ENCODE measurements around the gene CDKL4. TPM values are rescaled to one million over a fixed set of nuclear protein-coding genes. Genes with fewer than 3 reads are reported as not detected.

The CDKL4 gene
- total and polyA plus RNA-seq, 7 donors = 0.54 to 3.3 (median 1.3) TPM; not detected in 3

DNA sequence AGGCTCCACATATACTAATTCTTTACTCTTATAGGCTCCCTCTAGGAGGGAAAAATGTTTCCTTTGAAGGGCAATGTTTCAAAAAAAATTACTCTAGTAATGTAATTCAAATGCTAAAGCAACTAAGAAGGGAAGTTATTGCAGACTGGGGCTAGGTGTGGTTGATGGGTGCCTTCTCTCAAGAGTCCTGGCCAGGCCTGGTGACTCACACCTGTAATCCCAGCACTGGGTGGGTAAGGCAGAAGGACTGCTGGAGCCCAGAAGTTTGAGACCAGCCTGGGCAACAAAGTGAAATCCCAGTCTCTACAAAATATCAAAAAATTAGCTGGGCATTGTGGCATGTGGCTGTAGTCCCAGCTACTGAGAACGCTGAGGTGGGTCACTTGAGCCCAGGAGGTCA is 31.2 kb upstream of the CDKL4 start:
- Histone ChIP-seq H3K36me3 (peaks cover 7 to 90% (median 18%) of the 10 kb centered on the region in 4 donors), H3K4me3 (no peak overlapping the region), H3K27ac (no peak overlapping the region), H3K4me1 (peaks cover 0 to 7% (median 2%) of the 10 kb centered on the region in 4 donors), H3K9me3 (no peaks in the 10 kb centered on the region), H3K27me3 (no peaks in the 10 kb centered on the region)
- WGBS, 2 donors = 95 to 96% methylated on average over 1 of the region's 1 CpG
- no peak for DNase-seq
- intact Hi-C loops (cut with DNase I) = no loop called here
- TF ChIP-seq, protein P1, sequence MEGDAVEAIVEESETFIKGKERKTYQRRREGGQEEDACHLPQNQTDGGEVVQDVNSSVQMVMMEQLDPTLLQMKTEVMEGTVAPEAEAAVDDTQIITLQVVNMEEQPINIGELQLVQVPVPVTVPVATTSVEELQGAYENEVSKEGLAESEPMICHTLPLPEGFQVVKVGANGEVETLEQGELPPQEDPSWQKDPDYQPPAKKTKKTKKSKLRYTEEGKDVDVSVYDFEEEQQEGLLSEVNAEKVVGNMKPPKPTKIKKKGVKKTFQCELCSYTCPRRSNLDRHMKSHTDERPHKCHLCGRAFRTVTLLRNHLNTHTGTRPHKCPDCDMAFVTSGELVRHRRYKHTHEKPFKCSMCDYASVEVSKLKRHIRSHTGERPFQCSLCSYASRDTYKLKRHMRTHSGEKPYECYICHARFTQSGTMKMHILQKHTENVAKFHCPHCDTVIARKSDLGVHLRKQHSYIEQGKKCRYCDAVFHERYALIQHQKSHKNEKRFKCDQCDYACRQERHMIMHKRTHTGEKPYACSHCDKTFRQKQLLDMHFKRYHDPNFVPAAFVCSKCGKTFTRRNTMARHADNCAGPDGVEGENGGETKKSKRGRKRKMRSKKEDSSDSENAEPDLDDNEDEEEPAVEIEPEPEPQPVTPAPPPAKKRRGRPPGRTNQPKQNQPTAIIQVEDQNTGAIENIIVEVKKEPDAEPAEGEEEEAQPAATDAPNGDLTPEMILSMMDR (IDR thresholded peaks at IDR 0.05) = no peak
- TF ChIP-seq POLR2AphosphoS5 (IDR thresholded peaks at IDR 0.05) (no peak), EP300 (IDR thresholded peaks at IDR 0.05) (no peak), POLR2A (IDR thresholded peaks at IDR 0.05) (no peak)

DNA sequence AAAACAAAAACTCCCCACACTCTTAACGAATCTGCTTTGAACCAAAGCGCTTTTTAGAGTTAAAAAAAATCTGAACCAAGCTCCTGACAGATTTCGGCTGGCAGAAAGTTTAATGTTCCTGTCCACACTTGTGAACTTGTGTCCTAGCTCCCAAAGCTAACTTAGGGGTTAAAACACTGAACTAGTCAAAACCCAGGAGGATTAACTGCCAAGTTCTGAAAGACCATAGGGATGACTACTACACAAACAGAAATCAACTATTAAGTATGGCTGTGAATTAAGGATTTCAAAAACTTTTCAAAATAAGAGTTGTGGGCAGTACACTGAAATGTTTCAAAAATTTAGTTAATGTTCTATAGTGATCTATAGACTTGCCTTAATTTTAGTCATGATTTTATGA is 26.2 kb upstream of the CDKL4 start:
- TF ChIP-seq POLR2AphosphoS5 (IDR thresholded peaks at IDR 0.05) = no peak
- TF ChIP-seq POLR2A (IDR thresholded peaks at IDR 0.05) = no peak
- TF ChIP-seq, protein P1 (IDR thresholded peaks at IDR 0.05) = no peak
- intact Hi-C loops (cut with DNase I) = no loop called here
- no peak overlapping the region for H3K27ac ChIP-seq
- H3K4me1 ChIP-seq = peaks cover 0 to 7% (median 2%) of the 10 kb centered on the region in 4 donors
- 89 to 95% methylated on average over 3 of the region's 3 CpGs for WGBS, 2 donors
- H3K36me3 ChIP-seq = peaks cover 0 to 61% (median under 1%) of the 10 kb centered on the region in 4 donors
- DNase-seq = no peak
- no peaks in the 10 kb centered on the region for H3K9me3 ChIP-seq
- no peak overlapping the region for H3K4me3 ChIP-seq
- no peaks in the 10 kb centered on the region for H3K27me3 ChIP-seq

DNA sequence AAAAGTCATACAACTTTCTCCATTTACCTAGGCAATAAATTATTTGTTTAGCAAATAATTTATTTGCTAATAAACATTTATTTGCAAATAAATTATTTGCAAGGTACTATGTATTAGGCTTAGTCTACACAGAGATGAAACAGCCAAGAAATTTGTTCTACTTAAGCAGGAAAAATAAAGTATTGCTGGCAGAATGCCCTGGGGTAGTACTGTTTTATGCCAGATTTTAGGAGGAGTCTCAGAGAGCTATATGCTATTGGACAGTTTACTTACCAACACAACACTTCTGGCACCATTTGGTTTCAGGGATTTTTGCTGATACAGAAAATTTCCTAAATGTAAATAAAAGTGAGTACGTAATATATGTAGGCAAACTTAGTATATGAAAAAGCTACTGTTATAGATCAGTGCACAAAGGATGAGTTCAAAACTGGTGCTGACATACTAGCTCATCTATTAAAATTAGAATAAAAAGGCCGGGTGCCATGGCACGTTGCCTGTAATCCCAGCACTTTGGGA is 23.2 kb upstream of the CDKL4 start:
- DNase-seq = no peak
- H3K4me1 ChIP-seq = peaks cover 0 to 7% (median 2%) of the 10 kb centered on the region in 4 donors
- TF ChIP-seq POLR2AphosphoS5 (IDR thresholded peaks at IDR 0.05) (no peak), POLR2A (IDR thresholded peaks at IDR 0.05) (no peak), EP300 (IDR thresholded peaks at IDR 0.05) (no peak)
- TF ChIP-seq, protein P1 (IDR thresholded peaks at IDR 0.05) = no peak
- peaks cover 3 to 58% (median 9%) of the 10 kb centered on the region in 4 donors for H3K36me3 ChIP-seq
- H3K27me3 ChIP-seq = no peaks in the 10 kb centered on the region
- no peak overlapping the region for H3K27ac ChIP-seq
- WGBS, 2 donors = 88 to 96% methylated on average over 3 of the region's 3 CpGs
- no peaks in the 10 kb centered on the region for H3K9me3 ChIP-seq
- intact Hi-C loops (cut with DNase I) = no loop called here
- no peak overlapping the region for H3K4me3 ChIP-seq

DNA sequence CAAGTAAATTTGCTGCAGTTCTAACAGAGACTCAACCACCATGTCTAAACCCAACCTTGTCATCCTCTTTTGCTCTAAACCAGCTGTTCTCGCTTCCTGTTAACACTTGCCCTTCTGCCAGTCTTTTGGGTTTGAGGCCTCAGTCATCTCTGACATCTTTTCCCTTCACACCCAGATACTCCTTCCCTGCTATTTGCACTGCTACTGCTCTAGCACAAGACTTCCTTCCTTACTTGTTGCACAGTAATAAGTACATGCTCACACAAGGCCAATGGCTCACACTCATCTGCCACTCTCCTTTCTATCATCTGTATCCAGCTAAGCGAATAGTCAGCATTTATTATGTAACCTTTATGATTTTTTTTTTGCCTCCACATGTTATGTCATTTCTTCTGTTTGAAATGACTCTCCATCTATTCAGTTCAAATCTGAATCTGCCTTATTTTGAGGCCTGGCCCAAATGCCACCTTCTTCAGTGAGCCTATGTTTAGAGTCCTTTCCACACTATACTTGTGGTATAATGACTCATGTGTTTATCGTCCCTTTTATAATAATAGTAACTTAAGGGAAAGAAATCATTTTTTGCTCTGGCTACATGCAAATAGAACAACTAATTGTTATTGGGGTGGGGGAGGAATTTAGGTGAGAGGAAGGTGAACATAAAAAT is 22.5 kb upstream of the CDKL4 start:
- TF ChIP-seq, protein P1 (IDR thresholded peaks at IDR 0.05) = no peak
- TF ChIP-seq POLR2A (IDR thresholded peaks at IDR 0.05) (no peak), EP300 (IDR thresholded peaks at IDR 0.05) (no peak), POLR2AphosphoS5 (IDR thresholded peaks at IDR 0.05) (no peak)
- Histone ChIP-seq H3K9me3 (no peaks in the 10 kb centered on the region), H3K36me3 (peaks cover 3 to 58% (median 9%) of the 10 kb centered on the region in 4 donors), H3K27me3 (no peaks in the 10 kb centered on the region), H3K4me1 (peaks cover 0 to 7% (median 2%) of the 10 kb centered on the region in 4 donors), H3K27ac (no peak overlapping the region), H3K4me3 (no peak overlapping the region)
- intact Hi-C loops (cut with DNase I) = no loop called here
- 81 to 92% methylated on average over 3 of the region's 3 CpGs for WGBS, 2 donors
- no peak for DNase-seq

Measured in sigmoid colon (tissue), 7 donors.